Inflammatory macrophage treated with lipopolysaccharide for 4 hours (primary cell): ENCODE measurements around the gene CHKA.

Experiments used
- DNase-seq: peaks from one replicate; pipeline ENCODE4 v3.0.0-alpha.2; 2020

CHKA gene

GRCh38 chr11:68142441-68143309, 21.5 kb upstream of the CHKA start:
- DNase-seq: no peak

GRCh38 chr11:68142028-68142412, 20.8 kb upstream of the CHKA start:
- DNase-seq: peak; percentile 72

- no peak for DNase-seq
Measured at GRCh38 chr11:68141246-68142027, 20.2 kb upstream of the CHKA start.

- DNase-seq: no peak
Measured at GRCh38 chr11:68140496-68141245, 19.5 kb upstream of the CHKA start.

- DNase-seq: no peak
Measured at GRCh38 chr11:68138237-68138636, 17.0 kb upstream of the CHKA start.

- no peak for DNase-seq
Measured at GRCh38 chr11:68137833-68138232, 16.6 kb upstream of the CHKA start.

- DNase-seq: no peak
Measured at GRCh38 chr11:68136866-68137265, 15.7 kb upstream of the CHKA start.

GRCh38 chr11:68135161-68135560, 14.0 kb upstream of the CHKA start:
- no peak for DNase-seq

GRCh38 chr11:68133761-68134160, 12.6 kb upstream of the CHKA start:
- no peak for DNase-seq

- no peak for DNase-seq
Measured at GRCh38 chr11:68130121-68130520, 8.9 kb upstream of the CHKA start.

GRCh38 chr11:68128682-68129327, 7.6 kb upstream of the CHKA start:
- no peak for DNase-seq

GRCh38 chr11:68127714-68128681, 6.8 kb upstream of the CHKA start:
- DNase-seq: no peak

GRCh38 chr11:68125164-68125563, 4.0 kb upstream of the CHKA start:
- no peak for DNase-seq

GRCh38 chr11:68122936-68123539, 1.9 kb upstream of the CHKA start:
- DNase-seq: no peak

GRCh38 chr11:68120273-68121066, 718 bp downstream of the CHKA start:
- DNase-seq: peak; percentile 65

- peak; percentile 91 for DNase-seq
Measured at GRCh38 chr11:68118706-68119448, 2.3 kb downstream of the CHKA start.

- DNase-seq: no peak
Measured at GRCh38 chr11:68117853-68118470, 3.2 kb downstream of the CHKA start.

GRCh38 chr11:68116974-68117373, 4.2 kb downstream of the CHKA start:
- no peak for DNase-seq

GRCh38 chr11:68116126-68116525, 5.1 kb downstream of the CHKA start:
- DNase-seq: no peak
